CD4-positive, alpha-beta T cell treated with Interleukin-12 subunit alpha and Interleukin-12 subunit beta, for 1 hour (primary cell): ENCODE results near the gene TCAIM.
"Not testable (repeated sequence)": the region's sequence is repeated elsewhere in the genome, so short reads cannot be mapped to it uniquely, and the experiment has no call there.

Experiments
- DNase-seq: peaks from one replicate; pipeline ENCODE4 v3.0.0-alpha.2; 2020

TCAIM gene

GRCh38 chr3:44346590-44346989 lies 8.0 kb downstream of the TCAIM start:
- not testable (repeated sequence) for DNase-seq

GRCh38 chr3:44348993-44349392 lies 10.4 kb downstream of the TCAIM start:
- DNase-seq, result no peak

- DNase-seq, result no peak
Measured at GRCh38 chr3:44353355-44353924, 14.9 kb downstream of the TCAIM start.

DNA sequence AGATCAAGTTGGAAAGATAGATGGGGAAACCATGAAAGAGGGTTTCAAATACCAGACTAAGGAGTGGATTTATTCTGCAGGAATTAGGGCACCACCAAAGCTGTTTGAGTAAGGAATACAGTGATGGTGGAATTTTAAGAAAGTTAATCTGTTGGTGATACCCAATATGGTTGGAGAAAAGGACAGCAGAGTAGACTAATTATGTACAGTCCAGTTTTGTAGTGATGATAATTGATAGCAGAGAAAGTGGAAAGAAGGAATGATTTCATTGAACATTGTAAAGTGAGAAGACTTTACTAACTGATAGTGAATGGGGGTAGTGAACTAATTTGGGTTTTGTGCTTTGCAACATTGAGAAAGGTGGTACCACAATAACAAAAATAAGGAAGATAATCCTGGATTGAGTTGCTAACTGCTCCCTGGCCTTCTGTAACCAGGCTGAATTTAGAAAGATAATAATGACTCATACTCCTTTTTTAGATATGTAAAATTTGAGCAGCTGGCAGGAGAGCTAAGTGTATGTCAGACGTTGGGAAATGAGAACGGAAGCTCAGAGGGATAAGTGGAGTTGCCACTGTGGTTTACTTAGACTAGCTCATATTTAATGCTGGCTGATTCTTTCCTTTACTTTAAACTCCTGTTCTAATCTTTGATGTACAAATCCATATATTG lies 16.9 kb downstream of the TCAIM start:
- no peak for DNase-seq

GRCh38 chr3:44359146-44359751 lies 20.7 kb downstream of the TCAIM start:
- DNase-seq, result no peak

- no peak for DNase-seq
Measured at GRCh38 chr3:44363591-44363990, 25.0 kb downstream of the TCAIM start.

- no peak for DNase-seq
Measured at GRCh38 chr3:44365952-44366351, 27.4 kb downstream of the TCAIM start.

DNA sequence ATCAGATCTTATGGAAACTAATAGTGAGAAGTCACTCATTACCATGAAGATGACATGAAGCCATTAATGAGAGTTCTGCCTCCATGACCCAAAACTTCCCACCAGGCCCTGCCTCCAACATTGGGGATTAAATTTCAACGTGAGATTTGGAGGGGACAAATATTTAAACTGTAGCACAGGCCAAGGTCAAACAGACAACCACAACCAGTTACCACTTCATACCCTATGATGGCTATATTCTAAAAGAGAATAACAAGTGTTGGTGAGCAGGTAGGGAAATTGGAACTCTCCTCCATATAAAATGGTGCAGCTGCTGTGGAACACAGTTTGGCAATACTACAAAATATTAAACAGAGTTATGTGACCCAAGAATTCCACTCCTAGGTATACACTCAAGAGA lies 36.9 kb downstream of the TCAIM start:
- no peak for DNase-seq

- no peak for DNase-seq
Measured at GRCh38 chr3:44387404-44387803, 48.8 kb downstream of the TCAIM start.

GRCh38 chr3:44392489-44392888 lies 53.9 kb downstream of the TCAIM start:
- DNase-seq, result no peak

- no peak for DNase-seq
Measured at GRCh38 chr3:44395714-44396113, 57.1 kb downstream of the TCAIM start.

GRCh38 chr3:44396200-44397171 lies 57.9 kb downstream of the TCAIM start:
- DNase-seq, result no peak

GRCh38 chr3:44398271-44398670 lies 59.7 kb downstream of the TCAIM start:
- not testable (repeated sequence) for DNase-seq

DNA sequence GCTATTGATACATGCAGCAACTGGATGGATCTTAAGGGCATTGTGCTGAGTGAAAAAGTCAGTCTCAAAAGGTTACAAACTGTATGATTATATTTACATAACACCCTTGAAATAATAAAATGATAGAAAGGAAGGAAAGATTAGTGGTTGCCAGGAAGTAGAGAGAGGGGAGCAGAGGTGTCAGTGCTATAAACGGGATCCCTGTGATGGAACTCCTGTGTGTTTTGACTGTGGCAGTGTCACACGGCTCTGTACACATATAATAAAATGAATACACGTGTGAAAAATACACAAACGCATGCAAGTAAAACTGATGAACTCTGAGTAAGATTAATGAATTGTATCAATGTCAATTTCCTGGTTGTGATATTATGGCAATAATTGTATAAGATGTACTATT lies 60.3 kb downstream of the TCAIM start:
- DNase-seq, result no peak

GRCh38 chr3:44400771-44401170 lies 62.2 kb downstream of the TCAIM start:
- no peak for DNase-seq

DNA sequence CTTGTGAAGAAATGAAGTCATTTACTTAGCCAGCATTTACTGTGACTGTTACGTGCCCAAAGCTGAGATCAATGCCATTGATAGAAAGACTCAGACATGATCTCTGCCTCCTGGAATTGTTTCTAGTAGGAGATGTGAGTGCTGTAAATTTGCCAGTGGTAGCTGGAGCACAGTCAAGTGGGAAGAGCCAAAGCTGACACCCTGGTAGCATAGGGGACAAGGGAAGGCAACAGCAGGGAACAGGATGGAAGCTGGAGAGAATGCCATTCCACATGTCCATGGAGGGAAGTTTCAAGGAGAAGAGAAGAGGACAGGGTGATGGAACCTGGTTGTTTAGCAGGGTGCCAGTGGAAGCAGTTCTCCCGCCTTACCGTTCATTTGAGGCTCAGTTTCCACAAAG lies 64.0 kb downstream of the TCAIM start:
- no peak for DNase-seq

DNA sequence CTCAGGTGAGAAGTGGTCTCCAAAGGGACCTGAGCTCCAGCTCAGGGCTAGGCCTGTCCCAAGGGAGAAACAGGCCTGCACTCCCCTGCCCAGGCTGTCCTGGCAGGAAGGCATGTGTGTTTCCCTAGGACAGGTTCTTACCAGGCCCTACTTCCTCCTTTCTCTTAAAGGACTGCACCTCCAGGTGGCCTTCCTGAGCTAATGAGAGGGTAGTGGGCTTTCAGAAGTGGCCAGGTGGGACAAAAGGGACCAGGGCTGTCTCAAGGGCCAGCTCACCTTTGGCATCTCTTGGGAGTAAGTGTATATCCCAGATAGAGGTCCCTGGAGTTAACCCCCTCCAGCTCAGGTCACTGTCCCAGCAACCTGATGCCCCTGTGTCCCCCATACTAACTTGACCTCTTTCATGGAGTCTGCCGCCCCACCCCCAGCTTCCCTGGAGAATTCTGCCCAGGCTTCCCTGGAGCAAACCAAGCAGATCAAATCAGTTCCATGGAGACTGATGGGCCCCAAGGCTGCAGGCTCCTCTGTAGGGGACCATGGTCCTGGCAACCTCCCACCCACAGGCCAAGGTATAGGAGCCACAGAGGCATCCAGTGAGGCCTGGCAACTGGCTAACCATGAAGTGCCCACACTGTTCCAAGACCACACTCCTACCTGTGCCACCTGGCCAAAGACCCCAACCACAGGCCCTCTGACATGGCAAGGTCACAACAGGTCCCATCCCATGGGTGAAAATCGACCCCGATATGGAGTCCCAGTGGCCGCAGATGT lies 71.3 kb downstream of the TCAIM start:
- no peak for DNase-seq

DNA sequence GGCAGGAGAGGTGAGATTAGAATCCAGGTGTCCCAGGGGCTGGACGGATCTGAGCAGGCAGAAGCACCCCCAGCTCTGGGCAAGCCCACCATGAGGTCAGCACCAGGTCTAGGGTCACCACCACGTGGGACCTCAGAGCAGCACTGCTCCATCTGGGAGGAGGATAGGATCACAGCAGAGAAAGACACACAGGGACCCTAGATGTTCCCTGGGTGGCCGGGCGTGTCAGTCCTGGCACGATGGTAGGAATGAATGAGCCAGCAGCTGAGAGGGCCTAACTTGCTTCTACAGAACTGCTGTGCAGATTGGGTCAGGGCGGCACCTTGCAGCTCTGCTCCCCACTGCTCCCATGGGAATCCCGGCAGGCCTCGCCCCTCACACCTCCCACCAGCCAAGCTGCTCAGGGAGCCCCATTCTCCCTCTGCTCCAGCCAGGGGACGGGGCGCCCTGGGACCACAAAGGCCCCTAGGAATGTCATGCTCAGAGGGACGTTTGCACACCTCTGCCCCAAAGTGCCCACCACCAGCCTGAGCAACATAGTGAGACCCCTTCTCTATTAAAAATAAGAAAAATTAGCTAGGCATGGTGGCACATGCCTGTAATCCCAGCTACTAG lies 72.6 kb downstream of the TCAIM start:
- no peak for DNase-seq

- no peak for DNase-seq
Measured at GRCh38 chr3:44412365-44412764, 73.8 kb downstream of the TCAIM start.

DNA sequence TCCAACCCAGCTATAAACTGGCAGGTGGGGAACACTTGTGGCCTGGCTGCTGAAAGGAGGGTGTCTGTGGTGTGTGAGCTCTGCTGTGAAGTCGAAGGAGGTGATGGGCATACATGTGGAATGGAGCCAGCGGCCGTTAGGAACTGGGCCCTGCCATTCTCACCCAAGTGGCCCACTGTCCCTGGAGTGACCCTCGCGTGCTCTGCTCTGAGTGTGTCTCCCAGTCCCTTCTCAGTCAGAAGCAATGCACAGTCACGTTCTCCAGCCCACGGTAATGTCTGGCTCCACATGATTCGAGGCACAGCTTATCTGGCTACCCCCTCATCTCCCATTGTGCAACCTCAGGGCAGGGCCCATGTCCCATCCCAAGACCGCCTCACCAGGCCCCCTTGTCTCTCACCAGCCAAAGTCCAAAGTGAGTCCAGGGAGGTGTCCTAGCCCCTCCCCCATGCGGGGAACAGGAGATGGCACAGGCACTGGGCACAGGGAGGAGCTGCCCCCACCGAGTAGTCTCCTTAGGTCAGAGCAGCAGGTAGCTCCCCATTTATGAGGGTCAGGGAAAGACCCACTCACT lies 76.0 kb downstream of the TCAIM start:
- no peak for DNase-seq

DNA sequence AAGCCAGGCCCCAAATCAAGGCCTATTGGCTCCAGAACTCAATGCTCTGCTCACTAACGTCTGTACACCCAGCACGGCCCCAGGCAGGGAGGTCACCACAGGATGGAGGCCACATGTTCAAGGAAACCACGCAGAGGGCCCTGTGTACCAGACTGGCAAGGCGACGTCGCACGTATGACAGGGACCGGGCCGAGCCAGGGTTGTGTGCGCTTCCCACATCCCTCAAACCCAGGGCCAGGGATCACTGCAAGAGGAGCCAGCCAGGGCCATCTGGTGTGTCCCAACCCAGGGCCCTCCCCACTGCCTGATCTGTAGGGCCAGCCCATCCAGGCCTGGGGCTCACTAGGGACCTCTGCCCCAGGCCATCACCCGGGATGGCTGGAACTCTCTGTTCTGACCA lies 76.9 kb downstream of the TCAIM start:
- no peak for DNase-seq
